COLO668 (cell line): ENCODE results near the gene DBET.
"Not testable (repeated sequence)": the region's sequence is repeated elsewhere in the genome, so short reads cannot be mapped to it uniquely, and the experiment has no call there.

Experiments used
- DNase-seq: peaks from one replicate; lab custom pipeline; 2025; ENCODE audit not compliant: unreplicated experiment; lab: John Stamatoyannopoulos, UW

The DBET gene

DNA sequence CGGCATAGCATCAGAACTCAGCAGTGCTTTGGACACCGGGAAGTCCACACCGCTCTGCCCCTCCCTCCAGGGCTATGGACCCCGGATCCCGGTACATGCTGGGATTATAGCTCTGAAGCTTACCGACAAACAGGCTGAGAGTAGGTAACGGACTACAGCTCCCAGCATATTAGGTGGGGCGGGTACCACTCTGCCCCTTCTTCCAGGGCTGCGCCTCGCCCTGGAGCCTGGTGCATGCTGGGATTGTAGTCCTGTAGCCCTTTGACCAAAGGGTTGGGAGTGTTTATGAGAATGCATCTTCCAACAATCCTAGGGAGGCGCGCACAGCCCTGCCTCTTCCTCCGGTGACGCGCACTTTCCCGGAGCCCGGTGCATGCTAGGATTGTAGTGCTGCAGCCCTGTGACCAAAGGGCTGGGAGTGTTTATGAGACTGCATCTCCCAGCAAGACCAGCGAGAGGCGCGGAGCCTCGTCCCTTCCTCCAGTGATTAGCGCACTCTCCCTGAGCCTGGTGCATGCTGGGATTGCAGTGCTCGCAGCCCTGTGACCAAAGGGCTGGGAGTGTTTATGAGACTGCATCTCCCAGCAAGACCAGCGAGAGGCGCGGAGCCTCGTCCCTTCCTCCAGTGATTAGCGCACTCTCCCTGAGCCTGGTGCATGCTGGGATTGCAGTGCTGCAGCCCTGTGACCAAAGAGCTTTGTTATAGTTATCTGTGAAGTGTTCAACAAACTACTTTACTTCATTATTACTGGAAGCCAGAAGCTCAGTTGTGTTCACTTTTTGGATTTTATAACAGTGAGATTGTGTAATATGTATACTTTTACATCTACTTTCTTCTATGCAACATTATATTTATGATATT lies 14.7 kb upstream of the DBET start:
- not testable (repeated sequence) for DNase-seq

DNA sequence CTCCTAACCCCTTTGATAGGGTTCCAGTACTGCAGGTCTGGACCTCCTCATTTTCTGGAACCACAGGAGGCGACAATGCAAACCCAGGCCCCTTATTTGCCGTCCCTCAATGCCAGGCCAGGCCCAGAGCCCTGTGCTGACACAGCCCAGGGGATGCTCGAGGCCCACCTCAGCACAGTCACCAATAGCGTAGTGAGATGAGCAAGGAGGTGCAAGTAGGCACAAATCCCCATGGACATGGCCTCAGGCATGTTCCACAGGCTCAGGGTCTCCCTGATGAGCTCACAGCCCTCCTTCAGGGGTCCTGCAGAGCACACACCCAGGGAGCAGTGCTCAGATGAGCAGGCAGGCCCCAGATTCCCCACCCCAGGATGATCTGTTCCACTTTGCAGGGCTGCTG lies 5.3 kb upstream of the DBET start:
- not testable (repeated sequence) for DNase-seq

DNA sequence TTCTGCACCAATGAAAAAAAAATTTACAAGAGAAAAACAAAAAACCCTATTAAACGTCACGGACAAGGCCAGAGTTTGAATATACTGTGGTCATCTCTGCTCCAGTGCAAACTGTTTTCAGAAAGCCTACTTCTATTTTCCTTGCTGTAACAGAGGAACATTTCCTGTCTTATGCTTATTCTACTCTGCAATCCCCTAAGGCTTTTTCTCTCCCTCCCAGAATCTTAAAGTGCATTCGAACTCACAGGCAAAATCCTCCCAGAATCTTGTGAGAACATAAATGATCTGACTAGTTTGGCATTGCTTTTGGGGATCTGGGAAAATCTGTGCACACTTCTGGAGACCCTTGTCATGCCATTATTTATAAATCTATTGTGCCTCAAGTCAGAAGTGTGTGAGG lies 503 bp downstream of the DBET start:
- DNase-seq: not testable (repeated sequence)

DNA sequence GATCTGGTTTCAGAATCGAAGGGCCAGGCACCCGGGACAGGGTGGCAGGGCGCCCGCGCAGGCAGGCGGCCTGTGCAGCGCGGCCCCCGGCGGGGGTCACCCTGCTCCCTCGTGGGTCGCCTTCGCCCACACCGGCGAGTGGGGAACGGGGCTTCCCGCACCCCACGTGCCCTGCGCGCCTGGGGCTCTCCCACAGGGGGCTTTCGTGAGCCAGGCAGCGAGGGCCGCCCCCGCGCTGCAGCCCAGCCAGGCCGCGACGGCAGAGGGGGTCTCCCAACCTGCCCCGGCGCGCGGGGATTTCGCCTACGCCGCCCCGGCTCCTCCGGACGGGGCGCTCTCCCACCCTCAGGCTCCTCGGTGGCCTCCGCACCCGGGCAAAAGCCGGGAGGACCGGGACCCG lies 4.0 kb downstream of the DBET start:
- not testable (repeated sequence) for DNase-seq

DNA sequence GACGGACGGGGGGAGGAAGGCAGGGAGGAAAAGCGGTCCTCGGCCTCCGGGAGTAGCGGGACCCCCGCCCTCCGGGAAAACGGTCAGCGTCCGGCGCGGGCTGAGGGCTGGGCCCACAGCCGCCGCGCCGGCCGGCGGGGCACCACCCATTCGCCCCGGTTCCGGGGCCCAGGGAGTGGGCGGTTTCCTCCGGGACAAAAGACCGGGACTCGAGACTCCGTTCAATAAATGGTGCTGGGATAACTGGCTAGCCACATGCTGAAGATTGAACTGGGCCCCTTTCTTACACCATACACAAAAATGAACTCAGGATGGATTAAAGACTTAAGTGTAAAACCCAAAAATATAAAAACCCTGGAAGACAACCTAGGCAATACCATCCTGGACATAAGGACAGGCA lies 28.8 kb downstream of the DBET start:
- DNase-seq: not testable (repeated sequence)

DNA sequence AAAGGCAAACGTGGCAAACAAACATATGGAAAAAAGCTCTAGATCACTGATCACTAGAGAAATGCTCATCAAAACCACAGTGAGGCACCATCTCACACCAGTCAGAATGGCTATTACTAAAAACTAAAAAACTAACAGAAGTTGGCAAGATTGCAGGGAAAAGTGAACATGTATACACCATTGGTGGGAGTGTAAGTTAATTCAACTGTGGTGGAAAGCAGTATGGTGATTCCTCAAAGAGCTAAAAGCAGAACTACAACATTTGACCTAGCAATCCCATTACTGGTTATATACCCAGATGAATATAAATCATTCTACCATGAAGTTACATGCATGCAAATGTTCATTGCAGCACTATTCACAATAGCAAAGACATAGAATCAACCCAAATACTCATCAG lies 29.7 kb downstream of the DBET start:
- not testable (repeated sequence) for DNase-seq

DNA sequence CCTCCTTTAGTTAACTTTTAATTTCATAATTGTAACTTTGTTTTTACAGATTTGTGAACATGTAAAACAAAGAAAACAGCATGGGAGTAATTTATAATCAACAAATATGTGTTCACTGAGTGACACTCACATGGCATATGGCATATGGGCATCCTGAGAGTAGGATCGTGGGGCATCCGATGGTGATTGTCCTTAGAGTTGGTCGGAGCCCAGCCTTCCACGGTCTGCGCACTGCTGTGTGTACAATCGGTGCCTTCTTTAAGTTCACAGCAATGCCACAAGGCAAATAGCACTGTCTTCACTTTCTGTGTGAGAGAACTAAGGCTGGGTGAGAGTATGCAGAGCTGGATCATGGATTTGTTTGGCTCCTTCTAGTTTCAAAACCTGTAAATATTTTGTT lies 31.0 kb downstream of the DBET start:
- not testable (repeated sequence) for DNase-seq

DNA sequence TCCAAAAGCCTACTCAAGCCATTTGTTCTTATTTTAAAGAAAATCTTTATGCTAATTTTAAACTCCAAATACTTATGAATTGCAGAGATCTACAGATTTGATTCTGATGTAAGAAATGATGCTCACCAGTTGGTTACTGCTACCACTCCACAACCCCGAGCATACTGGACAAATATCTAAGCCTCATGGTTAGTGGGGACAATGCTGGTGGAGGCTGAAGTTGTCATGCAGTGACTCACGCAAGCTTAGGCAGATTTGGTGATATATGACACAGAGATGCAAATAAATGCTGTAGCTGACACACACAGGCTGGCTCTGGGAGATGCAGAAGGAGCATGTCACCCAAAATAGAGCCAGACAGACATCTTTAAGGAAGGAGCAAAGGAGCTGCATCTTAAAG lies 35.3 kb downstream of the DBET start:
- not testable (repeated sequence) for DNase-seq

DNA sequence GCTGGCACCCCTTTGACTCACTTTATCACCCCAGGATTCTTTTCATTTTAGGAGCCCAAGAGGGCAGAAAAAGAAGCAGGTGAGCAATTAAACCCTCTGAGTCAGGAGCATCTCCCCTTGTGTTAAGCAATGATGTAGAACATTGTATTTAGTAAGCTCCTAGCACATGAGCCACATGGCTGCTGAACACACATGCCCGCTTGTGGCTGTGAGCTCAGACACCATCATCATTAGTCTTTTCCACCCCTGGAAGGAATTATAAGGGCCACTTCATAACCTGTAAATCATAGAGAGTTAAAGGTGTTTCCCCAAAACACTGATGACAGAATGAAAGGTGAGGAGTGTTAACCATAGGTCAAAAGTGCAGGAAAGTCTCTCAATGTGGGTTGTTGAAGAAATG lies 37.2 kb downstream of the DBET start:
- not testable (repeated sequence) for DNase-seq

DNA sequence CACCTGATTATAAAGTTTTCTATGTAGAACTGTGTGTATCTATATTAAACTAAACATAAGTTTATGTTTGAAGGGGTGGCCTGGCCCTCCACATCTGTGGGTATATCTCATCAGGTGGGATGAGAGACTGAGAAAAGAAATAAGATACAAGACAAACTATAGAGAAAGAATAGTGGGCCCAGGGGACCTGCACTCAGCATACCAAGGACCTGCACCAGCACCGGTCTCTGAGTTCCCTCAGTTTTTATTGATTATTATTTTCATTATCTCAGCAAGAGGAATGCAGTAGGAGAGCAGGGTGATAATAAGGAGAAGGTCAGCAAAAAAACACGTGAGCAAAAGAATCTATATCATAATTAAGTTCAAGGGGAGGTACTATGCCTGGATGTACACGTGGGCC lies 41.9 kb downstream of the DBET start:
- DNase-seq: not testable (repeated sequence)

DNA sequence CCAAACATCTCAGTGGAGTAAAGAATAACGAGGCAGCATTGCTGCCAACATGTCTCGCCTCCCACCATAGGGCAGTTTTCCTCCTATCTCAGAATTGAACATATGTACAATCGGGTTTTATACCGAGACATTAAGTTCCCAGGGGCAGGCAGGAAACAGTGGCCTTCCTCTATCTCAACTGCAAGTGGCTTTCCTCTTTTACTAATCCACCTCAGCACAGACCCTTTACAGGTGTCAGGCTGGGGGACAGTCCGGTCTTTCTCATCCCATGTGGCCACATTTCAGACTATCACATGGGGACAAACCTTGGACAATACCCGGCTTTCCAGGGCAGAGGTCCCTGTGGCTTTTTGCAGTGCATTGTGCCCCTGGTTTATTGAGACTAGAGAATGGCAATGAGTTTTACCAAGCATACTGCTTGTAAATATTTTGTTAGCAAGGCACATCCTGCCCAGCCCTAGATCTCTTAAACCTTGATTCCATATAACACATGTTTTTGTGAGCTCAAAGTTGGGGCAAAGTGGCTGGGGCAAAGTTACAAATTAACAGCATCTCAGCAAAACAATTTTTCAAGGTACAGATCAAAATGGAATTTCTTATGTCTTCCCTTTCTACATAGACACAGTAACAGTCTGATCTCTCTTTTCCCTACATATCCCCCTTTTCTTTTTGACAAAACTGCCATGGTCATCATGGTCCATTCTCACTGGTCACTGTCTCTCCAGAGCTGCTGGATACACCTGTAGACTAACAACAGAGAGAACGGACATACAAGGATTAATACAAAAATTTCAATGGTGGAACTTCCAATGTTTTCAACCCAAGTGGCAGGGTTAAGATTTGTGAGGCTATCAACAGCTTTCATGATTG lies 42.5 kb downstream of the DBET start:
- DNase-seq: not testable (repeated sequence)

DNA sequence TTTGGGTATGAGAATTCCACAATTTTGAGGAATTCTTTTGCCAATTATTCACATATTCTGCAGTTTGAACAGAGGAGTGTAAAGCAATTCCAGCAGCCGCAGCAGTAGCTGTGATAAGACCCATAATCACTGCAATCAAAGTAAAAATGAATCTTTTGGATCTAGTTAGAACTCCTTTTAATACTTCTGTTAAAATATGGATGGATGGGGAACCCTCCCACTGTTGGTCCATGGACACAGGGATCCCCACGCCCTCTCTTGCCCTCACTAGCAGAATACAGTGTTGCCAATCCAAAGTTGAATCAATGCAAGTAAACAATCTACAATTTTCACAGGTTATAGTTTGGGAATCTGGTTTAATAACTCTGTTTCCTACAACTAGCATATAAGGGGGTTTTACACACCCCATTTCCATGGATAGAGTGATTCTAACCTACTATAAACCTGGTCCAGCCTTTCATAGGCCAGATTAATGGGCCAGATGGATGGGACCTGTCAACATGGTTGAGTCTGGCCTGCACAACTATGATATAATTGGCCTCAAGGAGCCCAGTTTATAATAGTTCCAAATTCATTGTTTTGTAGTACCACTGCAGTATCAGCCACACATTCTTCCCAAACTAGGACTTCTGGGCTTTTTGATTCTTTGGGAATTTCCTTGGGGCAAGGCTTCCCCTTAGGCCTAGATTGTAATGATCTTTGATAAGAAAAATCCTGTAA lies 43.6 kb downstream of the DBET start:
- not testable (repeated sequence) for DNase-seq

DNA sequence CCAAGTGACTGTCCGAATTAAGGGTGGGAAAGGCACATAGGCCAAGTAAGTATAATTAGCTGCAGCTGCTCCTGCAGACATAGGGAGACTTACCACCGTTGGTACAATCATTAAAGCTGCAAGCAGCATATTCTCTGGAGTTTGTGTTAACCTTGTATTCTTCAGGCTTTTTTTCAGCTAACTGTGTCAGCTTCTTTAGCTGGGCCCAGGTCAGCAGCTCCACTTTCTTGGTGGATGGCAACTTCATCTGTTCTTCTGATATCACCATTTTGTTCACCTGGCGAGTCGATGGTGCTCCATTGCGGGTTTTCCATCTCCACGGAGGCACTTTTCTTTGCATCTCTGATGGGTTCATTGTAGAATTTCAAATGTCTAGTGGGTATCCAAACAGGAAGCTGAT lies 44.5 kb downstream of the DBET start:
- DNase-seq: not testable (repeated sequence)

DNA sequence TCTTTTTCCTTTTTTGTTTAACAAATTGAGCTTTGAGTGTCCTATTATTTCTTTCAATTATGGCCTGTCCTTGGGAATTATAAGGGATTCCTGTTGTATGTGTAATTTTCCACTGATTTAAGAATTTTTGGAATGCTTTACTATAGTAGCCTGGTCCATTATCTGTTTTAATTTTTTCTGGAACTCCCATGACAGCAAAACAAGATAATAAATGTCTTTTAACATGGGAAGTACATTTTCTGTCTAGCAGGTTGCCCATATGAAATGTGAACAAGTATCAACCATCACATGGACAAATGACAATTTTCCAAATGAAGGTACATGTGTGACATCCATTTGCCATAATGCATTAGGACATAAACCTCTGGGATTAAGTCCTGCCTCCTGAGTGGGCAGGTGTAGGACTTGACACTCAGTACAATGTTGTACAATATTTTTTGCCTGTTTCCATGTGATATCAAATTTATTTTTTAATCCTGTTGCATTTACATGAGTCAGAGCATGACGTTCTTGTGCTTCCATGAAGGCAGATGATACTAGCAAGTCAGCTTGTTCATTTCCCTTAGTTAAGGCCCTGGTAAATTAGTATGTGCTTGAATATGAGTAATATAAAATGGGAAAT lies 45.2 kb downstream of the DBET start:
- not testable (repeated sequence) for DNase-seq

DNA sequence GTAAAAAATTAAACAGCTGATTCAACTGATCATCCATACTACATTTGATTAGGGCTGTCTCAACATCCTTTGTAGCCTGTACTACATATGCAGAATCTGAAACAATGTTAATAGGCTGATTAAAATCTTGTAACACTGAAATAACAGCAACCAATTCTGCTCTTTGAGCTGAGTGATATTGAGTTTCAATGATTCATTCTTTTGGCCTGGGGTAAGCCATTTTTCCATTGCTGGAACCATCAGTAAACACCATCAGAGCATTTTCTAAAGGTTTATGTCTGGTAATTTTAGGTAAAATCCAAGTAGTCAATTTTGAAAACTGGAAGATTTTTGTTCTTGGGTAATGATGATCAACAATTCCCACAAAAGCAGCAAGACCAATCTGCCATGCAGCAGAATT lies 45.7 kb downstream of the DBET start:
- DNase-seq: not testable (repeated sequence)

DNA sequence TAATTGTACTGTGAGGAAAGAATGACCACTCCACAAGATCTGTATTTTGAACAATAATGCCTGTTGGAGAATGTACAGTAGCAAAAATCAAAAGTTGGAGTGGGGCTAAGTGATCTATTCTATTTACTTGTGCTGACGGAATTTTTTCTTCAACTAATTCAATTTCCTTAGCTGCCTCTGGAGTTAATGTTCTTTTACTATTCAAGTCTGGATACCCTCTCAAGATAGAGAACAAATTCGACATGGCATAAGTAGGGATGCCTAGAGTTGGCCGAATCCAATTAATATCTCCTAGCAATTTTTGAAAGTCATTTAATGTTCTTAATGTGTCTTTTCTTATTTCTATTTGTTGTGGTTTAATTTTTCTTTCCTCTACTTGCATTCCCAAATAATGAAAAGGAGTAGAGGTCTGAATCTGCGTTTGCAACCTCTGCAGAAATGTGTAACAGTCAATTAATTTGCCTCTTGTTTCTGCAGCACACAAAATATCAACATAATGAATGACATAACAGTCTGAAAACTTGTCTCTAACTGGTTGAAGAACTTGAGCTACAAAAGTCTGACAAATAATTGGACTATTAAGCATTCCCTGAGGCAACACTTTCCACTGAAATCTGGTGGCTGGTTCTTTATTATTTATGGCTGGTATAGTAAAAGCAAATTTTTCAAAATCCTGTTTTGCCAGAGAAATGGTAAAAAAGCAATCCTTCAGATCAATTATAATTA lies 46.4 kb downstream of the DBET start:
- not testable (repeated sequence) for DNase-seq

DNA sequence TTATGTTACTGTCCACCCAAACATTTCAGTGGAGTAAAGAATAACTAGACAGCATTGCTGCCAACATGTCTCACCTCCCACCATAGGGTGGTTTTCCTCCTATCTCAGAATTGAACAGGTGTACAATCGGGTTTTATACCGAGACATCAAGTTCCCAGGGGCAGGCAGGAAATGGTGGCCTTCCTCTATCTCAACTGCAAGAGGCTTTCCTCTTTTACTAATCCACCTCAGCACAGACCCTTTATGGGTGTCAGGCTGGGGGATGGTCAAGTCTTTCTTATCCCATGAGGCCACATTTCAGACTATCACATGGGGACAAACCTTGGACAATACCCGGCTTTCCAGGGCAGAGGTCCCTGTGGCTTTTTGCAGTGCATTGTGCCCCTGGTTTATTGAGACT lies 48.6 kb downstream of the DBET start:
- not testable (repeated sequence) for DNase-seq

DNA sequence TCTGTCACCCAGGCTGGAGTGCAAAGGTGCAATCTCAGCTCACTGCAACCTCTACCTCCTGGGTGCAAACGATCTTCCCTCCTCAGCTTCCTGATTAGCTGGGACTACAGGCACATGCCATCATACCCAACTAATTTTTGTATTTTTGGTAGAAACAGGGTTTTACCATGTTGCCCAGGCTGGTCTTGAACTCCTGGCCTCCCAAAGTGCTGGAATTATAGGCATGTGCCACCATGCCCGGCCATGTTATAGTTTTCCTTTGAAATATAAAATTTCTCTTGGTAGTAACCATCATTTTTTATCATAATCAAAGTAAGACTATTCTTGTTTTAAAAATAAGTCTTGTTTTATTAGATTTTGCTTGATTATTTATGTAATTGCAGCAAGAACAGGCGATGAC lies 50.7 kb downstream of the DBET start:
- DNase-seq: not testable (repeated sequence)
